ENCODE results near the gene SPATA25.

GRCh38 chr20:45918182-45918737 lies 30.8 kb upstream of the SPATA25 start:
- no peak for TF ChIP-seq REST (IDR thresholded peaks at IDR 0.05; ENCODE audit: borderline replicate concordance)
- TF ChIP-seq CTCF (IDR thresholded peaks at IDR 0.05; ENCODE audit: poor library complexity, severe bottlenecking) = no peak
- TF ChIP-seq SMC3 (conservative IDR thresholded peaks at IDR 0.05; ENCODE audit: poor library complexity) = no peak
- no peak for TF ChIP-seq EZH2 (IDR thresholded peaks at IDR 0.05; ENCODE audit: borderline replicate concordance, insufficient read depth, low read length, poor library complexity, severe bottlenecking)
- TF ChIP-seq POLR2AphosphoS5 (IDR thresholded peaks at IDR 0.05) = no peak
- TF ChIP-seq RAD21 (conservative IDR thresholded peaks at IDR 0.05) = no peak
- no peak for TF ChIP-seq EP300 (conservative IDR thresholded peaks at IDR 0.05; ENCODE audit: poor library complexity, severe bottlenecking)
- TF ChIP-seq MXI1 (conservative IDR thresholded peaks at IDR 0.05; ENCODE audit: poor library complexity, severe bottlenecking) = no peak

Data from neural cell (in vitro differentiated cells).